ENCODE data around the gene RET. TPM values are rescaled to one million over a fixed set of nuclear protein-coding genes. Genes with fewer than 3 reads are reported as not detected.

RET gene
- total RNA-seq, 1 experiment from 2014 or later: 68.0 TPM

- POLR2A ChIA-PET (ENCODE audit: low non-redundant PET): no interaction called here
- H3K4me1 ChIP-seq (ENCODE audit: insufficient read depth, low read length, poor library complexity, severe bottlenecking): no peaks in the 10 kb centered on the region
- no peaks in the 10 kb centered on the region for H3K9me3 ChIP-seq (ENCODE audit: low read depth, low read length, poor library complexity, severe bottlenecking)
- H3K4me3 ChIP-seq (ENCODE audit: low read depth, low read length, poor library complexity, severe bottlenecking): no peak overlapping the region
- no peaks in the 10 kb centered on the region for H3K36me3 ChIP-seq (ENCODE audit: insufficient read depth, low read length, poor library complexity, severe bottlenecking)
- CTCF ChIA-PET: no interaction called here
- TF ChIP-seq CTCF (conservative IDR thresholded peaks at IDR 0.05; ENCODE audit: low read depth, low read length): no peak
- no peak for TF ChIP-seq EZH2 (IDR thresholded peaks at IDR 0.05; ENCODE audit: borderline replicate concordance, low read depth, low read length, poor library complexity, severe bottlenecking)
- no peak overlapping the region for H3K27ac ChIP-seq (ENCODE audit: low read depth, low read length, poor library complexity, severe bottlenecking)
- H3K27me3 ChIP-seq (replicated peaks; ENCODE audit: insufficient read depth, low read depth, low read length, poor library complexity): no peaks in the 10 kb centered on the region
- DNase-seq (ENCODE audit: low spot score): no peak
- no TSS peak for BruUV-seq (replicated peaks)
- intact Hi-C loops (cut with micrococcal nuclease; ENCODE audit: unreplicated experiment): no loop called here
Observed at GRCh38 chr10:43125274-43125845, 48.5 kb downstream of the RET start.

- Histone ChIP-seq H3K36me3 (ENCODE audit: insufficient read depth, low read length, poor library complexity, severe bottlenecking) (no peaks in the 10 kb centered on the region), H3K9me3 (ENCODE audit: low read depth, low read length, poor library complexity, severe bottlenecking) (no peaks in the 10 kb centered on the region), H3K4me3 (ENCODE audit: low read depth, low read length, poor library complexity, severe bottlenecking) (no peak overlapping the region), H3K4me1 (ENCODE audit: insufficient read depth, low read length, poor library complexity, severe bottlenecking) (no peaks in the 10 kb centered on the region), H3K27me3 (replicated peaks; ENCODE audit: insufficient read depth, low read depth, low read length, poor library complexity) (no peaks in the 10 kb centered on the region), H3K27ac (ENCODE audit: low read depth, low read length, poor library complexity, severe bottlenecking) (no peak overlapping the region)
- ChIA-PET CTCF (no interaction called here), POLR2A (ENCODE audit: low non-redundant PET) (no interaction called here)
- no TSS peak for BruUV-seq (replicated peaks)
- intact Hi-C loops (cut with micrococcal nuclease; ENCODE audit: unreplicated experiment): no loop called here
- TF ChIP-seq EZH2 (IDR thresholded peaks at IDR 0.05; ENCODE audit: borderline replicate concordance, low read depth, low read length, poor library complexity, severe bottlenecking) (no peak), CTCF (conservative IDR thresholded peaks at IDR 0.05; ENCODE audit: low read depth, low read length) (no peak)
- no peak for DNase-seq (ENCODE audit: low spot score)
Observed at GRCh38 chr10:43125881-43126731, 49.2 kb downstream of the RET start.

GRCh38 chr10:43126759-43127424, 50.0 kb downstream of the RET start:
- Histone ChIP-seq H3K27me3 (replicated peaks; ENCODE audit: insufficient read depth, low read depth, low read length, poor library complexity) (no peaks in the 10 kb centered on the region), H3K4me3 (ENCODE audit: low read depth, low read length, poor library complexity, severe bottlenecking) (no peak overlapping the region), H3K27ac (ENCODE audit: low read depth, low read length, poor library complexity, severe bottlenecking) (no peak overlapping the region), H3K36me3 (ENCODE audit: insufficient read depth, low read length, poor library complexity, severe bottlenecking) (no peaks in the 10 kb centered on the region), H3K4me1 (ENCODE audit: insufficient read depth, low read length, poor library complexity, severe bottlenecking) (no peaks in the 10 kb centered on the region), H3K9me3 (ENCODE audit: low read depth, low read length, poor library complexity, severe bottlenecking) (no peaks in the 10 kb centered on the region)
- intact Hi-C loops (cut with micrococcal nuclease; ENCODE audit: unreplicated experiment): no loop called here
- POLR2A ChIA-PET (ENCODE audit: low non-redundant PET): no interaction called here
- no peak for TF ChIP-seq CTCF (conservative IDR thresholded peaks at IDR 0.05; ENCODE audit: low read depth, low read length)
- no peak for TF ChIP-seq EZH2 (IDR thresholded peaks at IDR 0.05; ENCODE audit: borderline replicate concordance, low read depth, low read length, poor library complexity, severe bottlenecking)
- CTCF ChIA-PET: no interaction called here
- no TSS peak for BruUV-seq (replicated peaks)
- DNase-seq (ENCODE audit: low spot score): no peak
